Measurements from ENCODE around the gene ADA.

DNA sequence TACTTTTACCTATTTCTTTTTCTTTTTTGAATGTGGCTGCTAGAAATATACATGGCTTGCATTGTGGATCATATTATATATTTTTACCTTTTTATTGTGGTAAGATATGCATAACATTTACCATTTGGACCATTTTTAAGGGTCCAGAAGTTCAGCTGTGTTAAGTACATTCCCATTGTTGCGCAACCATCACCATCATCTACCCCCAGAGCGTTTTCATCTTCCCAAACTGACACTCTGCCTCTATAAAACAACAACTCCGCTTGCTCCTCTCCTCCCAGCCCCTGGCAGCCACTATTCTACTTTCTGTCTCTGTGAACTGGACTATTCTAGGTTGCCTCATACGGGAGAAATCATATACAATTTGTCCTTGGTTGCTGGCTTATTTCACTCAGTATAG lies 35.4 kb upstream of the ADA start:
- TF ChIP-seq, protein P1, sequence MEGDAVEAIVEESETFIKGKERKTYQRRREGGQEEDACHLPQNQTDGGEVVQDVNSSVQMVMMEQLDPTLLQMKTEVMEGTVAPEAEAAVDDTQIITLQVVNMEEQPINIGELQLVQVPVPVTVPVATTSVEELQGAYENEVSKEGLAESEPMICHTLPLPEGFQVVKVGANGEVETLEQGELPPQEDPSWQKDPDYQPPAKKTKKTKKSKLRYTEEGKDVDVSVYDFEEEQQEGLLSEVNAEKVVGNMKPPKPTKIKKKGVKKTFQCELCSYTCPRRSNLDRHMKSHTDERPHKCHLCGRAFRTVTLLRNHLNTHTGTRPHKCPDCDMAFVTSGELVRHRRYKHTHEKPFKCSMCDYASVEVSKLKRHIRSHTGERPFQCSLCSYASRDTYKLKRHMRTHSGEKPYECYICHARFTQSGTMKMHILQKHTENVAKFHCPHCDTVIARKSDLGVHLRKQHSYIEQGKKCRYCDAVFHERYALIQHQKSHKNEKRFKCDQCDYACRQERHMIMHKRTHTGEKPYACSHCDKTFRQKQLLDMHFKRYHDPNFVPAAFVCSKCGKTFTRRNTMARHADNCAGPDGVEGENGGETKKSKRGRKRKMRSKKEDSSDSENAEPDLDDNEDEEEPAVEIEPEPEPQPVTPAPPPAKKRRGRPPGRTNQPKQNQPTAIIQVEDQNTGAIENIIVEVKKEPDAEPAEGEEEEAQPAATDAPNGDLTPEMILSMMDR (conservative IDR thresholded peaks at IDR 0.05; ENCODE audit: low read length) = no peak
- TF ChIP-seq EZH2phosphoT487 (IDR thresholded peaks at IDR 0.05; ENCODE audit: borderline replicate concordance, low read depth, low read length) = no peak

Data from OCI-LY7 (cell line).